Activated CD8-positive, alpha-beta memory T cell treated with anti-CD3 and anti-CD28 coated beads for 36 hours (primary cell): Measurements from ENCODE around the gene FSTL3. TPM values are rescaled to one million over a fixed set of nuclear protein-coding genes. Genes with fewer than 3 reads are reported as not detected.
"Not testable (repeated sequence)": the region's sequence is repeated elsewhere in the genome, so short reads cannot be mapped to it uniquely, and the experiment has no call there.

Experiments used
- CTCF ChIA-PET: fragments of 350-600 bp; sonication (Branson Sonifier 250); formaldehyde crosslinking; loops from one replicate; lab custom pipeline; 2021; ENCODE audit warnings: antibody characterized with exemption; lab: Charles Lee
- POLR2A ChIA-PET: fragments of 350-600 bp; sonication (Branson Sonifier 250); formaldehyde crosslinking; loops from one replicate; lab custom pipeline; 2021; ENCODE audit warnings: antibody characterized with exemption; lab: Charles Lee
- total RNA-seq, 2 experiments: library from RNA; stranded (reverse); gene quantifications; one replicate each; pipeline ENCODE4 v1.2.3, GENCODE V29; 2021

Gene FSTL3
- total RNA-seq, 2 experiments from 2014 or later: 7.5 to 8.6 TPM

DNA sequence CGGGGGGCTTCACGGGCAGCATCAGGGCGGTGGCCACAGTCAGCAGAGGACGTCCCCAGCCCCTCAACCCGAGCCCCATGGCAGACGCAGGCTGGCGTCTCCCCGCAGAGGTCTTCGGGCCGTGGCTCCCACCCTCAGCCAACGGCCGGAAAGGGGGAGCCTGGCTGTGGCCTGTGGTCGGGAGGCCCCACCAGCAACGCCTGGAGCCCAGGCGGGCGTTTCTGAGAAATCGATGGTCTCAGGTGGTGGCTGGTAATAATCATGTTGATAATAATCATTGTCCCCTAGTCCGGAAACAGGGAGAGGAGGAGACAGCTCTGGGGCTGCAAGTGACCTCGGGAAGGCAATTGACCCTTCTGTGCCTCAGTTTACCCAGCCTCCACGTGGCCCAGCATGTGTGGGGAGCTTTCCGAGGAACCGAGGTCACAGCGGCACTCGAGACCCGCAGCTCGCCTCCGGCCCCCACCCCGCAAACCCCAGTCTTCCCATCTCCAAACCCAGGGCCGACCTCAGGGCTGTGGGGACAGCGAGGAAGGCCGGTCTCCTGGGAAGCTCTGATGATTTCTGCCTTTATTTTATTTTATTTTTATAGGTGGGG lies 19.3 kb downstream of the FSTL3 start, which contains the start of gene PRSS57:
TSS of gene PRSS57 (minus strand) at position 101 of the 598 bp plus-strand sequence. CDS start at position 79, 22 bp downstream.
- ChIA-PET CTCF (interaction anchor here (0.8 to 1.4 kb wide), 2 partner anchors 16 to 39 kb away, joined by 3 read pairs; no protein-coding TSS in a partner anchor), POLR2A (no interaction called here)

DNA sequence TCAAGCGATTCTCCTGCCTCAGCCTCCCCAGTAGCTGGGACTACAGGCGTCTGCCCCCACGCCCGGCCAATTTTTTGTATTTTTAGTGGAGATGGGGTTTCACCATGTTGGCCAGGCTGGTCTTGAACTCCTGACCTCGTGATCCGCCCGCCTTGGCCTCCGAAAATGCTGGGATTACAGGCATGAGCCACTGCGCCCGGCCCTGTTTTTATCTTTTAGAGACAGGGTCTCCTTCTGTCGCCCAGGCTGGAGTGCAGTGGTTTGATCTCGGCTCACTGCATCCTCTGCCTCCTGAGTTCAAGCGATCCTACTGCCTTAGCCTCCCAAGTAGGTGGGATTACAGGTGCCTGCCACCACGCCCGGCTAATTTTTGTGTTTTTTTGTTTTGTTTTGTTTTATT lies 22.3 kb downstream of the FSTL3 start:
- POLR2A ChIA-PET: not testable (repeated sequence)
- CTCF ChIA-PET: interaction anchor here (1.3 kb wide), 2 partner anchors 9 to 35 kb away, joined by 6 read pairs; no protein-coding TSS in a partner anchor

DNA sequence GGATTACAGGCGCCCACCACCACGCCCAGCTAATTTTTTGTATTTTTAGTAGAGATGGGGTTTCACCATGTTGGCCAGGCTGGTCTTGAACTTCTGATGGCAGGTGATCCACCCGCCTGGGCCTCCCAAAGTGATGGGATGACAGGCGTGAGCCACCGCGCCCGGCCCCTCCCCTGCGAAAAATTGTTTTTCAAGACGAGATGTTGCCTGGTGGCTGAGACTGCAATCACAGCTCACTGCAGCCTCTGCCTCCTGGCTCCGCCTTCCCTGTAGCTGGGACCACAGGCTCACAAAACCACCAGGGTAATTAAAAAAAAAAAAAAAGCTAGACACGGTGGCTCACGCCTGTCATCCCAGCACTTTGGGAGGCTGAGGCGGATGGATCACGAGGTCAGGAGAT lies 23.7 kb downstream of the FSTL3 start:
- CTCF ChIA-PET: interaction anchor here (1.1 to 1.3 kb wide), 2 partner anchors 19 to 34 kb away, joined by 5 to 6 read pairs; no protein-coding TSS in a partner anchor
- POLR2A ChIA-PET: not testable (repeated sequence)

GRCh38 chr19:702847-703246 lies 26.7 kb downstream of the FSTL3 start:
- POLR2A ChIA-PET: interaction anchor here (0.6 kb wide), 1 partner anchor 19 kb away, joined by 4 read pairs; no protein-coding TSS in a partner anchor
- CTCF ChIA-PET: interaction anchor here (1.2 to 3.1 kb wide), 2 partner anchors 23 to 31 kb away, joined by 3 to 7 read pairs; no protein-coding TSS in a partner anchor

DNA sequence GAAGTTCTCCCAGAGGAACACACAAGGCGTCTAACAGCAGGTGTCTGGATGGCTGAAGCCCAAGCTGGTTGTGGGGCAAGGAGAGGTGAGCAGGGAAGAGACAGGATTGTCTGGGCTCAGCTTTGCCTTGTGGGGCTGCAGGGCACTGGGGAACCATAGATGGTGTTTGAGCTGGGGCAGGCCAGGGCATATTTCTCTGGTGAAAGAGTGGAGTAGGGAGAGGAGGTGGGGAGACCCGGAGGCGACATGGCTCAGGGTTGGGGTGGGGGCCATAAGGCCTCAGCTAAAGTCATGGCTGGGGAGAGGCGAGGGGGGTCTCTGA lies 27.1 kb downstream of the FSTL3 start:
- CTCF ChIA-PET: interaction anchor here (1.2 to 3.1 kb wide), 2 partner anchors 23 to 31 kb away, joined by 3 to 7 read pairs; no protein-coding TSS in a partner anchor
- POLR2A ChIA-PET: interaction anchor here (0.6 kb wide), 1 partner anchor 20 kb away, joined by 4 read pairs; no protein-coding TSS in a partner anchor

- POLR2A ChIA-PET: interaction anchor here (0.5 kb wide), 1 partner anchor 63 kb away, joined by 4 read pairs; no protein-coding TSS in a partner anchor
- CTCF ChIA-PET: interaction anchor here (0.5 to 3.1 kb wide), 3 partner anchors 24 to 66 kb away, joined by 3 to 7 read pairs (median 3); no protein-coding TSS in a partner anchor
Measured at GRCh38 chr19:703651-704446, 27.7 kb downstream of the FSTL3 start.

GRCh38 chr19:704447-704741 lies 28.2 kb downstream of the FSTL3 start:
- ChIA-PET POLR2A (interaction anchor here (0.5 kb wide), 1 partner anchor 63 kb away, joined by 4 read pairs; no protein-coding TSS in a partner anchor), CTCF (no interaction called here)

DNA sequence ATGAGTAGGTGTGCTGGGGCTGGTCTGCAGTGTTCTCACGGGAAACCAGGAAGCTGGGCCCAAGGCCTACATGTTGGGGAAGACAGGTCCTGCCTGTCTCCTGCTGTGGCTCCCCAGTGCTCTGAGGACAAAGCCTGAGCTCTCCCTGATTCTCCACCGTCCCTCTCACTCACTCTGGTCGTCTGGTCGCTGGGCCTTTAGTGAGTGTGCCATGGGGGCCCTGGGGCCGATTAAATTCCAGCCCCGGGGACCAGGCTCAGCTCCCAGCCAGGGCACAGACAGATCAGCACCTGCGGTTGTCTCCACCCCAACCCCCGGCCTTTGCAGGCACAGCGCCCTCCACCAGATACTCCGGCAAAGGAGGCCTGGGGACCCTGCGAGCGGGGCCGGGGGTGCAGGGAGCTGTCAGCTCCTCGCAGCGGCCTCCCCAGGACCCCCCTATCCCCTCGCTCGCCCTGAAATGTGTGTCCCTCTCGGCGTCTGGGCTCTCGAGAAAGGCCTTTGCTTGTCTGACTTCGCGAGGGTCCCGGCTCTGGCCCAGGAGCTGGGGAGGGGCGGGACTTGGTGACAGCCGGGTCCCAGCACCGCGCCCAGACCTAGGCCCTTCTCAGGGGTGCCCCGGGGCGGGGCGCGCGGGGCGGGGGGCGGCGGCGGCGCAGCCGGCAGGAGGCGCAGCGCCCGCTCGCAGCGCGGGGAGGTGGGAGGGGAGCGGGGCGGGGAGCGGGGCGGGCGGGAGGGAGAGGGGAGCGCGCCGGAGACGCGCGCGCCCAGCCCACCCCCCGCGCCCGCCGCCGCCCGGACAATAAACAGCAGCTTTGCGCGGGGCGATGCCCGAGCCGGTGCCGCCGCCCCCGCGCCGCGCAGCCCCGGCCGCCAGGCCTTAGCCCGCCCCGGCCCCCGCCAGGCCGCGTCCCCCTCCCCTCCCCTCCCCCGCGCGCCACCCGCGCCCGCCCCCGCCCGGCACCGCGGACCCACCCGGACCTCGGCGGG lies 32.3 kb downstream of the FSTL3 start, which contains the start of gene PALM:
TSS of gene PALM (plus strand) at position 782 of the 990 bp plus-strand sequence. CDS start 212 bp downstream, outside the sequence.
- CTCF ChIA-PET: interaction anchor here (1.4 kb wide), 1 partner anchor 10 kb away, joined by 6 read pairs; no protein-coding TSS in a partner anchor
- POLR2A ChIA-PET: no interaction called here

GRCh38 chr19:709196-709964 lies 33.2 kb downstream of the FSTL3 start:
- POLR2A ChIA-PET: no interaction called here

DNA sequence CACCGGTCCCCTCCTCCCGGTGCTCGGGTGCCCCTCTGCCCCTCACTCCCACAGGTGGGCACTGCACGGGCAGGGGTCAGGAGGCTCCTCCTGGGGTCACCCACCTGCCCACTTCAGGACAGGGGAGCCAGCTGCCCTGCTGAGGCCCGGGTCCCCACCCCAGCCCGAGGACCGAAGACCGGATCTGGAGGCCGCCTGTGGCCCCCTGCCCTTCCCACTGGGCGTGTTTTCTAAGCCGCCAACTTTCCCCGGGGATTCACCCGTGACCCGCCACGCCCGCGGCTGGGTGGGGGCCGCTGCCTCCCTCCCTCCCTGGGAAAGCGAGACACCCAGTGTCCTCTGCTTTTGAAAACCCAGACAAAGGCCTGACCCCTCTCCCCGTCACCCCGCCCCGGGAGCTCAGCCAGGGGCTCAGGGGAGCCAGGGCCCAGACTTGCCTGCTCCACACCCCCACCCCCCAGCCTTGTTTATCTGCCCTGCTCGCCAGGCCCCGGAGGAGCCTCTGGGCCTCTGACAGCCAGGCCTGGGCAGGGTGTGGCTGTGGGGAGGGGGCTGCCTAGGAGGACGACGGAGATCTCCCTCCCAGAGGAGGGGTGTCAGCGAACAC lies 33.9 kb downstream of the FSTL3 start:
- ChIA-PET POLR2A (no interaction called here), CTCF (no interaction called here)

More at GRCh38 chr19:709196-709964, 33.2 kb downstream of the FSTL3 start:
- CTCF ChIA-PET: no interaction called here

DNA sequence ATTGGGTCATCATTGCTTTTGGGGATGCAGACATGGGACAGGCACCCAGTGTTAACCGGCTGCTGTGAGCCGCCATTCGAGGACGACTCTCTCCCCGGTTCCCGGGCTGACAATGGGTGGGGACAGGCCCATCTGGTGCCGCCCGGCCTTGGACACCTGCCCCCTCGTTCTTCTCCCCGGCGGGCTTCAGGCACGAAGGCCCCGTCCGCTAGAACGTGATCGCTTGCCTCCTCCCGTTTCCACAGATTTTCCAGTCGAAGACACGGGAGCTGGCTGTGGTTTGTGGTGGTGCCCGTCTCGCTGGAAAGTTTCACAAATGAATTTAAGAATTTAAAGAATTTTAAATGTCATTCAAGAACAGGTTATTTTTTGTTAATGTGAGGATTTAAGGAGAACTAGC lies 34.6 kb downstream of the FSTL3 start:
- ChIA-PET CTCF (no interaction called here), POLR2A (no interaction called here)

GRCh38 chr19:711254-711653 lies 35.1 kb downstream of the FSTL3 start:
- ChIA-PET CTCF (no interaction called here), POLR2A (no interaction called here)

- ChIA-PET POLR2A (no interaction called here), CTCF (no interaction called here)
Measured at GRCh38 chr19:715347-715746, 39.2 kb downstream of the FSTL3 start.

DNA sequence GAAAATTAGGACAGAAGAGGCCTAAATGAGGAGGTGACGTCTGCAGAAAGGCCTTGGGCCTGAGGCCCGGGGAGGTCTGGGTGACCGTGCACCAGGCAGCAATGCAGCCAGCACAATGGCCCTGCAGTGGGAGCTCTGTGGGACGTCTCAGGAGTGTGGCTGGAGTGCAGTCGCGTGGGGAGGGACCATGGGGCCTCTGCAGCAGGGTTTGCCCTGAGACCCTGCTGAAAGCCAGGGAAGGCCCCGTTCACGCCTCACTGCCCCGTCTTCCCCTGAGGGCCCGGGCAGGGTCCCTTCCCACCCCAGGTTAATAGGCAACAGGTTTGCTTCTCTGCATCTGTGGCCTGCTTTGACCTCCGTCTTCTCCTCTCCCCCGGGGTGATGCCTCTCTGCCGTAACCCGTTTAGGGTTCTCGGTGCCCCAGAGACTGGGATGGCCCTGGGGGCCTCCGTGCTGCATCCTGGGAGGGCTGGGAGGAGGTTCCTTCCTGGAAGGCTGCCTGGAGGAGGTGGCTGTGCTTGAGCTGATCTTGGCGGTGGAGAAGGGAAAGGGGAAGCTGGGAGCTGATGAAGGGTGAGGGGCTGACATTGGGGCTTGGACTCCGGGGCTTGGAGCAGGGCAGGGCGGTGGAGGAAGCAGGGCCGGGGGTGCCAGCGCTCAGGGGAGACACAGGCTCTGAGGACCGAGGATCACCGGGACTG lies 42.2 kb downstream of the FSTL3 start:
- CTCF ChIA-PET: no interaction called here
- POLR2A ChIA-PET: no interaction called here

DNA sequence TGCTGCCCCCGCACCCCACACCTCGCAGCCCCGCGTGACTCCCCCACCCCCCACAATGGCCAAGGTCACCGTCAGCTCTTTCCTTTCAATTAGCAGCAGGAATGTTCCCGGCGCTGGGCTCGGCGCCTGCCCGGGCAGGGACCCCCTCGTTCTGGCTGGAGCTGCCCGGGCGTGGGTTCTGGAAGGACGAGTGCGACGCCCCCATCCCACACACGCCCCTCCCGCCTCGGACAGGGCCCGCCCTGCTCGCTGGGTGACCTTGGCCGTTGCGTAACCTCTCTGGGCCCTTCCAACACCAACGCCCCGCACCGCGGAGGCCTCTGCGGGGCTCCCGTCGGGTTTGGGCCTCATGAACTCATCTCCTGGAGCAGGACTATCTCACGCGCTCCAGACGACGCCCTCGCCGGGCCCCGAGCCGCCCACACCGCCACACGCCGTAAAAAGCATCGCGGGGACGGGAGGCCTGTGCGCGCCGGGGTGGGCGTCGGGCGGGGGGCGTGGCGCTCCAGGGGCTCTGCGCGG lies 42.9 kb downstream of the FSTL3 start:
- ChIA-PET POLR2A (no interaction called here), CTCF (no interaction called here)

- ChIA-PET CTCF (no interaction called here), POLR2A (no interaction called here)
Measured at GRCh38 chr19:719636-720344, 43.6 kb downstream of the FSTL3 start.
